ENCODE measurements around the gene ATP2C2.

DNA sequence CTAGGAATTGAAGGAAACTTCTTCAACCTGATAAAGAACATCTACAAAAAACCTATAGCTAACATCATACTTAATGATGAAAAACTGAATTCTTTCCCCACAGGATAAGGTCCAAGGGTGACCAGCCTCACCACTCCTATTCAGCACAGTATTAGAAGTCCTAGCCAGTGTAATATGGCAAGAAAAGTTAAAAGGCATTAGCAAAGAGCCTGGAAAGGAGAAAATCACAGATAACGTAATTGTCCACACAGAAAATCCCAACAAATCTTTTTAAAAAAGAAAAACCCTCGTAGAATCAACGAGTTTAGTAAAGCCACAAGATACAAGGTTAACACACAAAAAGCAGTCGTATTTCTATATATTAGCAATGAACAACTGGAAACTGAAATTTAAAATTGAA lies 98.4 kb downstream of the ATP2C2 start:
- TF ChIP-seq CTCF (IDR thresholded peaks at IDR 0.05; ENCODE audit: control extremely low read depth in 1 of 3, insufficient read depth in 1 of 3, low read depth in 1 of 3, low read length in 3 of 3), result no peak
- no peak for TF ChIP-seq POLR2A (IDR thresholded peaks at IDR 0.05; ENCODE audit: control extremely low read depth in 1 of 2, low read depth in 2 of 2, low read length in 2 of 2)
- TF ChIP-seq CHD1 (IDR thresholded peaks at IDR 0.05; ENCODE audit: low read depth, low read length), result no peak
- no peak for TF ChIP-seq SIRT6 (IDR thresholded peaks at IDR 0.05; ENCODE audit: low read length)
- TF ChIP-seq EP300 (IDR thresholded peaks at IDR 0.05; ENCODE audit: borderline replicate concordance in 1 of 2, low read depth in 2 of 2, low read length in 2 of 2), result no peak
- TF ChIP-seq RFX5 (IDR thresholded peaks at IDR 0.05; ENCODE audit: borderline replicate concordance, low read depth, low read length), result no peak
- TF ChIP-seq EZH2 (IDR thresholded peaks at IDR 0.05; ENCODE audit: low read depth, low read length, severe bottlenecking), result no peak
- no peak for TF ChIP-seq POLR2AphosphoS5 (IDR thresholded peaks at IDR 0.05; ENCODE audit: low read depth, low read length)
- no peak for TF ChIP-seq ZNF274 (IDR thresholded peaks at IDR 0.05; ENCODE audit: borderline replicate concordance, extremely low read depth, low read length)
- TF ChIP-seq, protein P1, sequence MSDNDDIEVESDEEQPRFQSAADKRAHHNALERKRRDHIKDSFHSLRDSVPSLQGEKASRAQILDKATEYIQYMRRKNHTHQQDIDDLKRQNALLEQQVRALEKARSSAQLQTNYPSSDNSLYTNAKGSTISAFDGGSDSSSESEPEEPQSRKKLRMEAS (IDR thresholded peaks at IDR 0.05), result no peak
- no peak for TF ChIP-seq EGR1 (IDR thresholded peaks at IDR 0.05; ENCODE audit: borderline replicate concordance, low read depth, low read length)
- TF ChIP-seq YY1 (IDR thresholded peaks at IDR 0.05; ENCODE audit: low read depth, low read length), result no peak

All from H1 (cell line).